ENCODE results near the gene LONP2.

Gene LONP2

GRCh38 chr16:48321317-48322036 lies 77.4 kb downstream of the LONP2 start:
- Histone ChIP-seq H3K27ac (ENCODE audit: low read length) (no peak overlapping the region), H3K4me1 (ENCODE audit: low read length) (no peaks in the 10 kb centered on the region)

DNA sequence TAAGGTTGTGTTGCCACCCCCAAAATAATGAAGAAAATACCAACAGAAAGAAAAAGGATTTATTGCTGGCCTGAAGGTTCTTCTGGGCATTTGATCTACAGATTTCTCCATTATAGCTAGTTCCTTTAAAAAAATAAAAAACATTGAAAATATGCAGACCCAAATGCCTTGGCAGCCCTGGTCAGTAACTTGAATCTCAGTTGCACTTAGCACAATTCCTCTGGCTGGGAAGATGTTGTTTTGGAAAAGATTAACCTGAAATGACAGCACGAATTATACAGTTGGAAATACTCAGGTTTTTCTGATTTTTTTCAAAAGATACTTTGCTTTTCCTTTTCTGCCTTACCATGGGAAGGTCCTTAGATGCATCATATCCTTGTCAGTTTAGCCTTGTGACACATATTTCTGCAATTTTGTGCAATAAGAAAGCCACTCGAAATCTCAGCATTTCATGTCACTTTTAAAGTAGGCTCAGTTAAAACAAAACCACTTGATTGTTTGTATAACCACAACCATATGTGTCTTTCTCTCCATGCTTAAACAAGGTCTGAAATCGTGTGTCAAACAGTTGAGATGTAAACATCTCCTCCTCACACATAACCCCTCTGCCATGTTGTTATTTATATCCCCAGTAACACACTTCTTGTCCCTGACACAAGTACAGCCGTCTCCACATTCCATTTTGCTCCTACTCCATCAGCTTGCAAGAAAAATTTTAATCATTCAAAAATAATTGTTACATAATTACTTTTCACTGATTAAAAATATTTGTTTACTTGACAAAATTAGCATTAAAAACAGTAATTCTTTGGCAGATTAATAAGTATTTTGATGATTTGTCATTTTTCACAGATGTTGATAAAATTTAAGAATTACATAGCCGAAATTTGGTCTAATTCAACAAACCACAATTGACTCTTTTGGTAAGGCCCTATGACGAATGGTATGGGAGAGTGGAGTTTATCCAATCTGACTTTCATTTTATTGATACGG lies 80.0 kb downstream of the LONP2 start:
- no peak overlapping the region for H3K27ac ChIP-seq (ENCODE audit: low read length)

More at GRCh38 chr16:48321317-48322036, 77.4 kb downstream of the LONP2 start:
- H3K79me2 ChIP-seq (ENCODE audit: low read length) = no peaks in the 10 kb centered on the region
- TF ChIP-seq CTCF (IDR thresholded peaks at IDR 0.05; ENCODE audit: low read depth, low read length) (no peak), EZH2phosphoT487 (IDR thresholded peaks at IDR 0.05; ENCODE audit: low read depth) (no peak)
- H3K4me2 ChIP-seq (ENCODE audit: low read length) = no peak overlapping the region
- H3K27me3 ChIP-seq (ENCODE audit: low read depth, low read length) = no peaks in the 10 kb centered on the region
- H3K36me3 ChIP-seq (replicated peaks; ENCODE audit: low read depth, low read length) = peaks cover 3% of the 10 kb centered on the region
- no peaks in the 10 kb centered on the region for H3K9me3 ChIP-seq (ENCODE audit: insufficient read depth, low read length)
- no peak overlapping the region for H2AFZ ChIP-seq (ENCODE audit: low read depth, low read length)
- no peak overlapping the region for H3K4me3 ChIP-seq (ENCODE audit: low read length)
- no peak overlapping the region for H3K9ac ChIP-seq (ENCODE audit: low read length)
- H4K20me1 ChIP-seq (ENCODE audit: insufficient read depth, low read length) = no peaks in the 10 kb centered on the region

GRCh38 chr16:48326915-48327314 lies 82.8 kb downstream of the LONP2 start:
- no peaks in the 10 kb centered on the region for H3K27me3 ChIP-seq (ENCODE audit: low read depth, low read length)
- H3K79me2 ChIP-seq (ENCODE audit: low read length) = no peaks in the 10 kb centered on the region
- H3K9ac ChIP-seq (ENCODE audit: low read length) = no peak overlapping the region
- H3K9me3 ChIP-seq (ENCODE audit: insufficient read depth, low read length) = no peaks in the 10 kb centered on the region
- no peak overlapping the region for H3K27ac ChIP-seq (ENCODE audit: low read length)
- H3K4me3 ChIP-seq (ENCODE audit: low read length) = no peak overlapping the region
- H3K36me3 ChIP-seq (replicated peaks; ENCODE audit: low read depth, low read length) = no peaks in the 10 kb centered on the region
- no peak overlapping the region for H3K4me2 ChIP-seq (ENCODE audit: low read length)
- H3K4me1 ChIP-seq (ENCODE audit: low read length) = no peaks in the 10 kb centered on the region; the same call in 1 of the 2 replicates
- H2AFZ ChIP-seq (ENCODE audit: low read depth, low read length) = no peak overlapping the region
- TF ChIP-seq CTCF (IDR thresholded peaks at IDR 0.05; ENCODE audit: low read depth, low read length) = no peak
- TF ChIP-seq EZH2phosphoT487 (IDR thresholded peaks at IDR 0.05; ENCODE audit: low read depth) = no peak
- H4K20me1 ChIP-seq (ENCODE audit: insufficient read depth, low read length) = no peaks in the 10 kb centered on the region

More for the DNA sequence above, 80.0 kb downstream of the LONP2 start:
- no peak overlapping the region for H2AFZ ChIP-seq (ENCODE audit: low read depth, low read length)
- no peaks in the 10 kb centered on the region for H3K79me2 ChIP-seq (ENCODE audit: low read length)
- no peaks in the 10 kb centered on the region for H4K20me1 ChIP-seq (ENCODE audit: insufficient read depth, low read length)
- no peaks in the 10 kb centered on the region for H3K36me3 ChIP-seq (replicated peaks; ENCODE audit: low read depth, low read length)
- no peak for TF ChIP-seq EZH2phosphoT487 (IDR thresholded peaks at IDR 0.05; ENCODE audit: low read depth)
- TF ChIP-seq CTCF (IDR thresholded peaks at IDR 0.05; ENCODE audit: low read depth, low read length) = no peak
- no peaks in the 10 kb centered on the region for H3K27me3 ChIP-seq (ENCODE audit: low read depth, low read length)
- H3K9me3 ChIP-seq (ENCODE audit: insufficient read depth, low read length) = no peaks in the 10 kb centered on the region
- no peak overlapping the region for H3K4me3 ChIP-seq (ENCODE audit: low read length)
- no peak overlapping the region for H3K9ac ChIP-seq (ENCODE audit: low read length)
- H3K4me1 ChIP-seq (ENCODE audit: low read length) = no peaks in the 10 kb centered on the region; the same call in 1 of the 2 replicates
- H3K4me2 ChIP-seq (ENCODE audit: low read length) = no peak overlapping the region

- no peaks in the 10 kb centered on the region for H3K27me3 ChIP-seq (ENCODE audit: low read depth, low read length)
- H2AFZ ChIP-seq (ENCODE audit: low read depth, low read length) = no peak overlapping the region
- H3K9ac ChIP-seq (ENCODE audit: low read length) = no peak overlapping the region
- no peaks in the 10 kb centered on the region for H3K79me2 ChIP-seq (ENCODE audit: low read length)
- H4K20me1 ChIP-seq (ENCODE audit: insufficient read depth, low read length) = no peaks in the 10 kb centered on the region
- no peaks in the 10 kb centered on the region for H3K9me3 ChIP-seq (ENCODE audit: insufficient read depth, low read length)
- no peak overlapping the region for H3K27ac ChIP-seq (ENCODE audit: low read length)
- H3K4me3 ChIP-seq (ENCODE audit: low read length) = no peak overlapping the region
- no peaks in the 10 kb centered on the region; the same call in 1 of the 2 replicates for H3K4me1 ChIP-seq (ENCODE audit: low read length)
- no peak overlapping the region for H3K4me2 ChIP-seq (ENCODE audit: low read length)
- no peaks in the 10 kb centered on the region for H3K36me3 ChIP-seq (replicated peaks; ENCODE audit: low read depth, low read length)
- TF ChIP-seq EZH2phosphoT487 (IDR thresholded peaks at IDR 0.05; ENCODE audit: low read depth) (no peak), CTCF (IDR thresholded peaks at IDR 0.05; ENCODE audit: low read depth, low read length) (no peak)
These were observed 85.0 kb downstream of the LONP2 start for GRCh38 chr16:48329138-48329537.

Data from OCI-LY3 (cell line).